KMS-11 (cell line): ENCODE results near the gene SCGB1D2.

Source experiments
- H2AFZ ChIP-seq: fragments of 200-600 bp; sonication (generic); 2 replicates; pipeline ENCODE4 v1.6.1; 2016; ENCODE audit warnings: antibody characterized with exemption, mixed run types, low read depth
- H3K27ac ChIP-seq: fragments of 200-600 bp; sonication (generic); 2 replicates; pipeline ENCODE4 v1.6.1; 2016; ENCODE audit warnings: mild to moderate bottlenecking, mixed run types
- H3K27me3 ChIP-seq: fragments of 200-600 bp; sonication (generic); 2 replicates; pipeline ENCODE4 v1.6.1; 2017; ENCODE audit warnings: mild to moderate bottlenecking, low read depth, mixed run types, moderate library complexity; ENCODE audit not compliant: insufficient read depth
- H3K36me3 ChIP-seq: fragments of 200-600 bp; sonication (generic); 2 replicates; pipeline ENCODE4 v1.6.1; 2017; ENCODE audit warnings: mild to moderate bottlenecking, mixed run types; ENCODE audit not compliant: insufficient read depth
- H3K4me1 ChIP-seq: fragments of 200-600 bp; sonication (generic); 2 replicates; pipeline ENCODE4 v1.6.1; 2016; ENCODE audit warnings: mild to moderate bottlenecking, low read depth, mixed run types; ENCODE audit not compliant: poor library complexity, severe bottlenecking
- H3K4me2 ChIP-seq: fragments of 200-600 bp; sonication (generic); 2 replicates; pipeline ENCODE4 v1.7.0; 2016; ENCODE audit warnings: mild to moderate bottlenecking, mixed run types
- H3K4me3 ChIP-seq: fragments of 200-600 bp; sonication (generic); IDR thresholded peaks from 2 replicates; pipeline ENCODE4 v1.6.1; 2017; ENCODE audit warnings: low read depth, low read length, mixed read lengths; ENCODE audit not compliant: insufficient read depth
- H3K79me2 ChIP-seq: fragments of 200-600 bp; sonication (generic); 2 replicates; pipeline ENCODE4 v1.6.1; 2016; ENCODE audit warnings: low read depth, mixed run types; ENCODE audit not compliant: insufficient read depth
- H3K9ac ChIP-seq: fragments of 200-600 bp; sonication (generic); 2 replicates; pipeline ENCODE4 v1.6.1; 2016; ENCODE audit warnings: mild to moderate bottlenecking, mixed run types
- H4K20me1 ChIP-seq: fragments of 200-600 bp; sonication (generic); 2 replicates; pipeline ENCODE4 v1.6.1; 2016; ENCODE audit warnings: mild to moderate bottlenecking, mixed run types; ENCODE audit not compliant: insufficient read depth
- CTCF ChIP-seq: fragments of 200-600 bp; sonication (generic); conservative IDR thresholded peaks from 2 replicates; pipeline ENCODE4 v1.6.1; 2017; ENCODE audit warnings: low read depth, mild to moderate bottlenecking, antibody characterized with exemption, low read length, moderate library complexity, mixed read lengths

Gene SCGB1D2

GRCh38 chr11:62273789-62274275 is 31.8 kb downstream of the SCGB1D2 start:
- Histone ChIP-seq H3K9ac (no peak overlapping the region), H3K36me3 (no peaks in the 10 kb centered on the region), H3K27me3 (no peaks in the 10 kb centered on the region), H3K79me2 (no peaks in the 10 kb centered on the region), H3K4me3 (no peak overlapping the region), H3K4me1 (no peaks in the 10 kb centered on the region), H3K4me2 (no peak overlapping the region), H4K20me1 (no peaks in the 10 kb centered on the region), H3K27ac (no peak overlapping the region), H2AFZ (no peak overlapping the region)
- TF ChIP-seq CTCF: no peak

- Histone ChIP-seq H3K4me1 (no peaks in the 10 kb centered on the region), H3K27me3 (no peaks in the 10 kb centered on the region), H3K9ac (no peak overlapping the region), H3K27ac (no peak overlapping the region), H3K4me2 (no peak overlapping the region), H4K20me1 (no peaks in the 10 kb centered on the region), H3K36me3 (no peaks in the 10 kb centered on the region), H3K4me3 (no peak overlapping the region), H2AFZ (no peak overlapping the region), H3K79me2 (no peaks in the 10 kb centered on the region)
- no peak for TF ChIP-seq CTCF
Observed at GRCh38 chr11:62280452-62280851, 38.4 kb downstream of the SCGB1D2 start.
